Measurements from ENCODE around the gene MEA1.
A peak's percentile ranks its signal among the peaks of the same experiment; 100 is the strongest.
"Not testable (repeated sequence)": the region's sequence is repeated elsewhere in the genome, so short reads cannot be mapped to it uniquely, and the experiment has no call there.

MEA1 gene

DNA sequence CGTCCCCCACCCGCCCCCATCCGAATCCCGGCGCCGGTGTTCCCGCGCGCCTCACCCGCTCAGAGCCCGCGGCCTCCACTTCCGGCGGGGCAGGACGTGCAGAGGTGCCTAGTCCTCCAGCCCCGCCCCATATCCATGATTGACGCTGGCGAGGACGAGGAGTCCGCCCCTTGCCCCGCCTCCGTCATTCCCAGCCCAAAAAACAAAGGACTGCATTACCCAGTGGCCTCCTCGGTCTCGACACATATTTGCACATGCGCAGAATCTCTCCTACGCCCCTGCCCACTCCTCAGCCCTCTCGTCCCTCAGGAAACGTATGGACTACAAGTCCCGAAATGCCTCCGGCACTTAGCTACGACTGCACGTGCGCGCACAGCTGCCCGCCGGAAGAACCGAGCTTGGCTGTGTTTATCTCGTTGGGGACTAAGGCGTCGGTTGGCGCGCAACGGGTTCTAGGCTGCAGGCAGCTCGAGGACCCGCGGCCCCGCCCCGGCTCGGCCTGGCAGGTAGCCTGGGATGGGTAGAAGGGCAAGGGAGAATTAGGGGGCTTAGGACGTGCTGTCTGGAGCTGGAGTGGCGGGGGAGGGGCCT lies at the start of gene MEA1, which contains the start of gene KLHDC3:
Gene MEA1 (minus strand): TSS at position 104 of the 591 bp plus-strand sequence. CDS start 133 bp downstream, outside the sequence.
Gene KLHDC3 (plus strand): TSS at position 407 of the 591 bp plus-strand sequence. CDS start 2,944 bp downstream, outside the sequence.
- peak; percentile 100 for DNase-seq (ENCODE audit: low spot score)

GRCh38 chr6:43062818-43063217 lies 49.1 kb upstream of the MEA1 start:
- no peak for DNase-seq (ENCODE audit: low spot score)

GRCh38 chr6:43061861-43062260 lies 48.1 kb upstream of the MEA1 start:
- DNase-seq (ENCODE audit: low spot score), result no peak

DNA sequence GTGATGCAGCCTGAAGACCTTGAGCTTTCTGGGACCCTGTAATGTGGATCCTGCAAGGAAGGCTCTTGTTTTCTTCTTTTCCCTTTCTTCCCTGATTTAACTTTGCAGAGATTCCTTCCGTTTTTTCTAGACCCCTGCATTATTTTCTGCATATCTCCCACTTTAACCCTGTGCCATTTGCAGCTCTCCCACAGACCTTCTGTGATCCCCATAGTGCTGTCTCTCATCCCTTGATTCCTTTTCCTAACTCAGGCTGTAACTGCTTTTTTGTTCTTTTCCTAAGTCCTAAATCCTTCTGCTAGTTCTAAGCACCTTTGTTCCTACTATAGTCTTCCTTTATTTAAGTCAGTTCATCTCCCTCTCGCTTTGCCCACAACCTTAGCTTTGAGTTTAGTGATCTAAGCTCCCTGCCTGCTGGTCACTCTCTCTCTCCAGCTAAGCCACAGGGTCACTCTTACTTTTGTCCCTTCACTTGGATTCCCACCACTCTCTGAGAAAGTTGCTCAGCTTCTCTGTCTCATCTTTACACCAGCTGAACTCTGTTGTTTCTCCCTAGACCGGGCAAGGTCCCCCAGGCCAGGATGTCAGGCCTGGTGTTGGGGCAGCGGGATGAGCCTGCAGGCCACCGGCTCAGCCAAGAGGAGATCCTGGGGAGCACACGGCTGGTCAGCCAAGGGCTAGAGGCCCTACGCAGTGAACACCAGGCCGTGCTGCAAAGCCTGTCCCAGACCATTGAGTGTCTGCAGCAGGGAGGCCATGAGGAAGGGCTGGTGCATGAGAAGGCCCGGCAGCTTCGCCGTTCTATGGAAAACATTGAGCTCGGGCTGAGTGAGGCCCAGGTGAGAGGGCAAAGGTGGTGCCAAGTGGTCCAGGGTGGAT lies 47.2 kb upstream of the MEA1 start:
- DNase-seq (ENCODE audit: low spot score), result no peak

DNA sequence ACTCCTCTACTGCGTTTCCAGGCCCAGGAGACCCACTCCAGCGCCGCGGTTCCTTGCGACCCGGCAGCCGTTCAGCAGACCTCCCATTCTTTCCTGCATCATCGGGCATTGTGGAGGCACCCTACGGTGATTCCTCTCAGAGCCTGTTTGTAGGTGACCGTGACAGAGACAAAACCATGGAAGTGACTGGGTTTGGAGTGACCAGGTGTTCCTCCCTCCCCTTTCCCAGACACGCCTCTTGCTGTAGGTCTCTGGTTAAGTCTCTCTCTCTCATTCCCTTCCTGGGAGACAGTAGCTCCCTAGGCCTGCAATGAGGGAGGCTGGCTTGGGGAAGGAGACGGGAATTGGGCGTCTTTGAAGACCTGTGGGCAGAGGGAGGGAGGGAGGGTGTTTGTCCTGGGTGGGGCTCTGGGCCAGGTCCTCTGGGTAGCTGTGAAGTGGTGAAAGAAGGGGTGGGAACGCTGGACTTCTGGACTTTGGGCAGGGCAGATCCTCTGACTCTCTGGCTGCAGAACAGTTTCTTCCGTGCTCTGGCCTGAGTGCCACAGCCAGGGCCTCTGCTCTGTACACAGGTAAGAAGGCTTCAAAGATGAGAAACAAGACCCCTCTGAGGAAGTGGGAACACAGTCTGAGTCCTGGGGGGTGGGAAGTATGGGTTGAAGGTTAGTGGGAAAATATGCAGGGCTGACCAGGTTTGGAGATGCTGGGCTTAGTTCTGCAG lies 46.4 kb upstream of the MEA1 start:
- DNase-seq (ENCODE audit: low spot score), result no peak

DNA sequence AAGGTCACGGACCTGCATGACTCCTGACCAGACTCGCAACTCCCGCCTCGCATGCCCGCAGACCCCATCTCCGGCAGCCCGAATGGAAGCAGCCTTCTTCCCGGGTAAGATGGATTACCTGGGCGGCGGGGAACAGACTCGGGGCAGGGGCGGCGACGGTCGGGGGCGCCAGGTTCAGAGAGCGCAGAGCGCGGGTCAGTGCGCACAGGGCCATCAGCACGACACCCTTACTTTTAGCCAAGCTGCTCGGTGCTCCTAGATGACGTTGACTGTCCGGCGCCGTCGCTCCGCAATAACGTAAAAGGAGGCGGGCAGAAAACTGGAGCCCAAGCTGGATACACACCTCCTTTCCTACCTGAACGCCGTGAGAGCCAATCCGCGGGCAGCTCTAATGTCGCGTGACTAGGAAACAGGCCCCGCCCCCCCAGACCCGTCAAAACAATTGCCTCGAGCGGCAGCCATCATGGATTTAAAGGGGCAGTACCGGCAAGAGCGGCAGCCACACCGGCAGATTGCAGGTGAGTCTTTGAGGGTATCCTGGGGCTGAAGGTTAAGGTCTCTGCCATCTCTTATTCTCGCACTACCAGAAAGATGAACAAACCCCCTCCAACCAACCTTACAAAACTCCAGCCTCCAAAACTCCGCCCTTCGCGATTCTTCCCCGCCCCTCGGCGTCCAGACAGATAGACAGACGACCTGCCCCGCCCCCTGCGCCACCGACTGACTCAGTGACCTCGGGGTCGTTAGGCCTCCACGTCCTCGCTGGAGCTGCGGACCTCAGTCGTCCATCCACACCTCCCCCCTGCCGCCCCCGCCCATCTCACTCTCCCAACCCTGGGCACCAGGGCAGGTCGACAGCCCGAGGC lies 45.7 kb upstream of the MEA1 start, which contains the start of the genes KLC4 and MRPL2:
Gene KLC4 (plus strand): TSS at position 464 of the 866 bp plus-strand sequence. CDS start 1,705 bp downstream, outside the sequence.
Gene MRPL2 (minus strand): TSS at position 267 of the 866 bp plus-strand sequence. CDS start 53 bp downstream, at position 214.
- peak; percentile 99 for DNase-seq (ENCODE audit: low spot score)

GRCh38 chr6:43058531-43058930 lies 44.8 kb upstream of the MEA1 start:
- no peak for DNase-seq (ENCODE audit: low spot score)

- no peak for DNase-seq (ENCODE audit: low spot score)
Measured at GRCh38 chr6:43055966-43056365, 42.2 kb upstream of the MEA1 start.

DNA sequence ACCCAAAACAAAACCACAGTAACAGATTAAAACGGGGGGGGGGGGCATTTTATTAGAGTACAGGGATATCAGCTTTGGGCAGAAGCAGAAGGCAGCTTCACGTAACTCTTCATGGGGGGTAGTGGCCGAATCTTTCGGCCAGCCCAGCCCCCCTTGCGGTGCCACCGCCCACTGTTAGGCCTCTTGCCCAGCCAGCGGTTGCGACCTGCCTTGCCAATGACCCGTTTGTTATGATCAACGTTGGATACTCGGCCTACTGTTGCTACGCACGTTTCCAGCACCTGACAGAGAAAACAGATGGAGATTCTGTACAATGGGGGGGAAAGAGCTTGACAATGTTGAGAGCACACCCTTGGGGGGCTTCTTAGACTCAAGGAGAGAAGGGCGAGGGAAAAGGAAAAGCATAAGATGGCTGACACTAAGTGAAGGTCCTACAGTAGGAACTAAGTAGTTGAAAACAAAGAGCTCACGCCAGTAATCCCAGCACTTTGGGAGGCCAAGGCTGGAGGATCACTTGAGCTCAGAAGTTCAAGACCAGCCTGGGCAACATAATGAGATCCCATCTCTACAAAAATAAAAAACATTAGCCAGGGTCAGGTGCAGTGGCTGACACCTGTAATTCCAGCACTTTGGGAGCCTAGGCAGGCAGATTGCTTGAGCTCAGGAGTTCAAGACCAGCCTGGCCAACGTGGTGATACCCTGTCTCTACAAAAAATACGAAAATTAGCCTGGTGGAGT lies 40.6 kb upstream of the MEA1 start:
- no peak for DNase-seq (ENCODE audit: low spot score)

DNA sequence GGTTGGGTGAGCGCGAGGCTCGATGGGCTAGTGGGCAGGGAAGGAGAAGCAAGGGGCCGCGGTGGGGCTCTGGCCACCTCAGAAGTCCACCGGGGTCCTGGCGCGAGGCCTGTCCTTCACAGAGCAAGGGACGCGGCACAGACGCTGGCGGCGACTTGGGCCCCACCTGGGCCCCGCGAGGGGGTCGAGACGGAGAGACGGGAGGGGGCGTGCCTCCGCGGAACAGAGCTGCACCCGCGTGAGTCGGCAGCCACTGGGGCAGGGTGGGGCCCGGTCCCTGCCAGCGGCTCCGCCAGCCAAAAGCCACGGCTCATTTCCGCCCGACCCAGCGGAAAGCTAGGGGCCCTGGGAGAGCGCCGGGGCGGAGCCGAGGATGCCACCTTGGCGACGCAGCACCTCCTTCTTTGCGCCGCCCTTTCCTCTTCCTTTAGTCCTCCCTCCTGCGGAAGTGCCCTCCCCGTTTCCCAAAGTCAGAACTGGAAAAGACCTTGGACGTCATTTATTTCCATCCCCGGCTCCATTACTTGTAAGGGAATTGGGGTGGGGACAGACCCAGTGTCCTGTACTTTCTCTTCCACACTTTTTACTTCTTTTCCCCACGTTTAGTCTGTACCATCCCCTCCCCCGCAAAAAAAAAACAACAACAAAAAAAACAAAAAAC lies 39.9 kb upstream of the MEA1 start, which contains the start of gene CUL7:
Gene CUL7 (minus strand): TSS at position 307 of the 661 bp plus-strand sequence. CDS start 1,063 bp downstream, outside the sequence.
- DNase-seq (ENCODE audit: low spot score), result peak; percentile 70

DNA sequence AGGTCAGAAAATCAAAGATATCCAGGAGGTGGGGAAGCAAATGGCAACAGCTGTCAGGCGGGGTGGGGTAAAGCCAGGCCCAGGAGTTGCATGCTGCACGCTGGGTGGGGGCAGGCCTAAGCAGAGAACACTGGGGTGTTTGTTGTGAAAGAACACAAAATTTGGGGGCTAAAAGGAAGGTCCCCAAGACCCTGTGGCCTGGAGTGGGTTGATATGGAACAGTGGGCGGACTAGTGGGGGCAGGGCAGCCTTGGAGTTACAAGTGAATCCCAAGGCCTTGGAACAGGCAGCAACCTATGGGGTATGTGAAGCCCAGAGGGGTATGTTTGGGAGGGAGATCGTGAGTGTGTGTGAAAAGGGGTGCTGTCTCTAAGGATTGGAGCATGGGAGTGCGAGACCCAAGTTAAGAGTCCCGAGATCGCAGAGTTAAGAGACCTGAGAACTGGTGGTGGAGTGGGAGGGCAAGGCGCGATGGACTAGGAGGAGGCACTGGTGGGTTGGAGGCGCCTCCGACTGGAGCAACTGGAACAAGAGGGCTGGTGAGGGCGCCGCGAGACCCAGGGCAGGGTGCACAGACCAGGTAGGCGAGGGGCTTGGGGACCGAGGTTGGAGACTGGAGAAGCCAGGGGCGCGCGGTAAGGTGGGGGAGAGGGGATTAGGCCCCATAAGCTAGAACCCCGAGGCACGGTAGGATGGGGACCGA lies 39.2 kb upstream of the MEA1 start:
- DNase-seq (ENCODE audit: low spot score), result no peak

- DNase-seq (ENCODE audit: low spot score), result no peak
Measured at GRCh38 chr6:43052225-43052841, 38.6 kb upstream of the MEA1 start.

DNA sequence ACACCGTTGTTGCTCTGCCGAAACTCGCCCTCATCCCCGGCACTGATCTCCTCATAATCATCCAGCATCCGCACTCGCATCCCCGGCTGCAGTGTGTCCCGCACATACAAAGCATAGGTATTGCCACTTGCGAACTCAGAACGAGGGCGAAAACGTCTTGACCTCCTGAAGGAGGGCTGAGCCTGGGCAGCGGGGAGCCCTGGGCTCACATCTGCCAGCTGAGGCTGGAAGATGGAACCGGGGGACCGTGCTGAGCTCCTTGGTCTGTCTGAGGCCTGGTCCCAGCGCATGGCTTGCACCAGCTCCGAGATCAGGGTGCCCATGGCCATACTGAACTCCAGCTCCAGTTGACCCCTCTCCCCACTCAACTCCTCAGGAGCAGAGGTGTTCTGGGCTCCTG lies 37.2 kb upstream of the MEA1 start:
- no peak for DNase-seq (ENCODE audit: low spot score)

- no peak for DNase-seq (ENCODE audit: low spot score)
Measured at GRCh38 chr6:43047998-43048397, 34.3 kb upstream of the MEA1 start.

DNA sequence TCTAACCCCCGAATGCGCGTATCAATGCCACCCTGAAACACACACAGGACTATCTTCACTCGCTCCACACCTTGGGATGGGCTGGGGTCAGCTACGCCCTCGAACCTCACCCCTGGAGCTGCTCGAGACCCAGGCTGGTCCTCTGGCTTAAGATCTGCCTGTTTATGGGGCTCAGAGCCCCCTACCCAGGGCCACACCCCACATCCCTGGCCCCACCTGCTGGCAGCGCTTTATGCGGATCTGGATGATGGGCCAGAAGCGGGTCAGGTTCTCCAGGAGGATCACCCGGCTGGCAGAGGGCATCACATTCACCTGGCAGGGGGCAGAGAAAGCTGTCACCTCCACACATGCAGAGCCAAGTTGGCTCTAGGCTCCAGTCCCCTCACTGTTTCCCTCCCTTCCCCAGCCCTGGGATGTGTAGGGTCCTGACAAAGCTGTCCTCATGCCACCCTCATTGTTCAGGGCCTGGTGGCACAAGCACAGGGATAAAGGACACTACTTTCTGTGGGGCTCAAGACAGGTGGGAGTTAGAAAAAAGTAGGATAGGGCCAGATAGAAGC lies 31.7 kb upstream of the MEA1 start:
- no peak for DNase-seq (ENCODE audit: low spot score)

DNA sequence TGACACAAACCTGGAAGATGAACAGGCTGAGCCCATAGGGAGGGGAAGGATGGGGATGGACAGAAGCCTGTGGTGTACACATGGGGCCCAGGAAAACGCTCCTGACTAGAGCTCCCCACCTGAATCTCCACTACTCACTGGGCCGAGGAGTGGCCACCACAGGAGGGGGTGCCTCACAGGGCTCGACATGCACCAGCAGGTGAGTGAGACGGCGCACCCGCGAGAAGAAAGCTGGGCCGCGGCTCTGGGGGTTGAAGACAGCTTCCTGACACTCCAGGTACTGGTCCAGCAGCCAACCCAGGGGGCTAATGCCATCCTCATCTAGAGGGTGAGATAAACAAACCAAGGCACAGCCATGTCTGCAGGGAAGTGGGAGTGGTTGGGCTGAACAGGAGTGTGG lies 29.6 kb upstream of the MEA1 start:
- DNase-seq (ENCODE audit: low spot score), result no peak

DNA sequence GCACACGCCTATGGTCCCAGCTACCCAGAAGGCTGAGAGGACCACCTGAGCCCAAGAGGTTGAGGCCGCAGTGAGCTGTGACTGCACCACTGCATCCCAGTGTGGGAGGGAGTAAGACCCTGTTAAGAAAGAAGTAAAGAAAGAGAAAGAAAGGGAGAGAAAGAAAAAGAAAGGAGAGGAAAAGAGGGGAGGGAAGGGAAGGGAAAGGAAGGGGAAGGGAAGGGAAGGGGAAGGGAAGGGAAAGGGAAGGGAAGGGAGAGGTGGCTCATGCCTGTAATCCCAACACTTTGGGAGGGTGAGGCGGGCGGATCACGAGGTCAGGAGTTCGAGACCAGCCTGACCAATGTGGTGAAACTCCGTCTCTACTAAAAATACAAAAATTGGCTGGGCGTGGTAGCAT lies 27.7 kb upstream of the MEA1 start:
- DNase-seq (ENCODE audit: low spot score), result not testable (repeated sequence)

GRCh38 chr6:43040542-43041257 lies 27.0 kb upstream of the MEA1 start:
- no peak for DNase-seq (ENCODE audit: low spot score)

Data from pons (tissue), 1 donor.